Measurements from ENCODE around the gene DMC1. TPM values are rescaled to one million over a fixed set of nuclear protein-coding genes. Genes with fewer than 3 reads are reported as not detected.
"Not testable (repeated sequence)": the region's sequence is repeated elsewhere in the genome, so short reads cannot be mapped to it uniquely, and the experiment has no call there.

Gene DMC1
- total RNA-seq, 1 donor: 3.3 TPM

DNA sequence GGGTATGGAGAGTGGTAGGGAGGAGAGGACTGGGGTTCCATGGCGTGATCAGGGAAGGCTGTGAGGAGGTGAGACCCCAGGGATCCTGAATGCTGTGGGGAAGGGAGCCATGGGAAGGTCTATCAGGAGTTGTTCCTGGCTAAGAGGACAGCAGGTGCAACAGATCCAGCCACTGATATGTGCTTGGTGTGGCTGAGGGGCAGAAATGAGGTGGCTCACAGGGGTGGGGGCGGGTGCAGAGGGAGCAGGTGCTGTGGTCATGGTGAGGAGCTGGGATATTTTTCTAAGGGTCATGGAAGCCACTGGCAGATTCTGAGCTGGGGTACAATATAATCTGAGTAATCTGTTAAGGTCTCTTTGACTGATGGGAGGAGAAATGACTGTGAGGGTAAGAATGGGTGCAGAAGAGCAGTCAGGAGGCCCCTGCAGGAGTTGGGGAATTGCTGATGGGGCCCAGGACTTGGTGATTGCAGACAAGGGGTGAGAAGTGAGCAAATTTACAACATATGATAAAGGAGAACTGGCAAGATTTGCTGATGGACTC is 31.3 kb upstream of the DMC1 start:
- H3K27me3 ChIP-seq (ENCODE audit: insufficient read depth, low read length): no peaks in the 10 kb centered on the region
- no peaks in the 10 kb centered on the region for H3K79me2 ChIP-seq (ENCODE audit: insufficient read depth, low read length)
- DNase-seq (ENCODE audit: insufficient read length, low spot score, missing footprints): no peak
- H3K4me1 ChIP-seq (ENCODE audit: insufficient read depth, low read length): peaks cover 5% of the 10 kb centered on the region
- no peaks in the 10 kb centered on the region for H3K9me3 ChIP-seq (ENCODE audit: low read depth, low read length)
- no peaks in the 10 kb centered on the region for H4K20me1 ChIP-seq (ENCODE audit: insufficient read depth, low read length)
- no peak overlapping the region for H2AFZ ChIP-seq (ENCODE audit: low read length)
- H3K4me2 ChIP-seq (ENCODE audit: insufficient read depth, low read length): no peak overlapping the region
- no peaks in the 10 kb centered on the region for H3K36me3 ChIP-seq (ENCODE audit: insufficient read depth, low read length)
- H3K4me3 ChIP-seq (ENCODE audit: insufficient read depth, low read length): no peak overlapping the region
- no peak overlapping the region for H3K27ac ChIP-seq (ENCODE audit: low read depth, low read length)
- TF ChIP-seq, protein P1, sequence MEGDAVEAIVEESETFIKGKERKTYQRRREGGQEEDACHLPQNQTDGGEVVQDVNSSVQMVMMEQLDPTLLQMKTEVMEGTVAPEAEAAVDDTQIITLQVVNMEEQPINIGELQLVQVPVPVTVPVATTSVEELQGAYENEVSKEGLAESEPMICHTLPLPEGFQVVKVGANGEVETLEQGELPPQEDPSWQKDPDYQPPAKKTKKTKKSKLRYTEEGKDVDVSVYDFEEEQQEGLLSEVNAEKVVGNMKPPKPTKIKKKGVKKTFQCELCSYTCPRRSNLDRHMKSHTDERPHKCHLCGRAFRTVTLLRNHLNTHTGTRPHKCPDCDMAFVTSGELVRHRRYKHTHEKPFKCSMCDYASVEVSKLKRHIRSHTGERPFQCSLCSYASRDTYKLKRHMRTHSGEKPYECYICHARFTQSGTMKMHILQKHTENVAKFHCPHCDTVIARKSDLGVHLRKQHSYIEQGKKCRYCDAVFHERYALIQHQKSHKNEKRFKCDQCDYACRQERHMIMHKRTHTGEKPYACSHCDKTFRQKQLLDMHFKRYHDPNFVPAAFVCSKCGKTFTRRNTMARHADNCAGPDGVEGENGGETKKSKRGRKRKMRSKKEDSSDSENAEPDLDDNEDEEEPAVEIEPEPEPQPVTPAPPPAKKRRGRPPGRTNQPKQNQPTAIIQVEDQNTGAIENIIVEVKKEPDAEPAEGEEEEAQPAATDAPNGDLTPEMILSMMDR (IDR thresholded peaks at IDR 0.05; ENCODE audit: extremely low read depth, low read depth, low read length): no peak

DNA sequence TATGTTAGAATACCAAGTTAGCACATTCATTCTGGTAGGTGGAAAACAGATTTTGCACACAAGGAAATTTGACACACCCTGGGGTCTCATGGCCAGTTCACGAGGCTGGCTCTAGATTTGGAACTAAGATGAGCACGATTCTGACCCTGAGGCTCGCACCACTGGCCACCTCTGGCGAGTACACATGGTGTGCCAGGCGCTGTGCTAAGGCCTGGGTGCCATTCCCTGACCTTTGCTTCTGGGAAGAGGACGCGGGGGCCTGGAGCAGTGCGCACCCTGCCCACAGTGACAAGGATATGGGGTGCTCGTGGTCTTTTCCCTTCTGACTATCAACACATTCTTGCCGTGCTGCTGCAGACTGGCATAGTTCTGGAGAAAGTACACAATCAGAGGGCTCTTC is 29.5 kb upstream of the DMC1 start:
- TF ChIP-seq, protein P1 (IDR thresholded peaks at IDR 0.05; ENCODE audit: extremely low read depth, low read depth, low read length): no peak
- Histone ChIP-seq H3K9me3 (ENCODE audit: low read depth, low read length) (no peaks in the 10 kb centered on the region), H3K27me3 (ENCODE audit: insufficient read depth, low read length) (no peaks in the 10 kb centered on the region), H3K27ac (ENCODE audit: low read depth, low read length) (no peak overlapping the region), H4K20me1 (ENCODE audit: insufficient read depth, low read length) (no peaks in the 10 kb centered on the region), H3K4me3 (ENCODE audit: insufficient read depth, low read length) (no peak overlapping the region), H3K4me2 (ENCODE audit: insufficient read depth, low read length) (no peak overlapping the region), H3K36me3 (ENCODE audit: insufficient read depth, low read length) (no peaks in the 10 kb centered on the region), H2AFZ (ENCODE audit: low read length) (no peak overlapping the region), H3K4me1 (ENCODE audit: insufficient read depth, low read length) (no peaks in the 10 kb centered on the region), H3K79me2 (ENCODE audit: insufficient read depth, low read length) (no peaks in the 10 kb centered on the region)
- no peak for DNase-seq (ENCODE audit: insufficient read length, low spot score, missing footprints)

DNA sequence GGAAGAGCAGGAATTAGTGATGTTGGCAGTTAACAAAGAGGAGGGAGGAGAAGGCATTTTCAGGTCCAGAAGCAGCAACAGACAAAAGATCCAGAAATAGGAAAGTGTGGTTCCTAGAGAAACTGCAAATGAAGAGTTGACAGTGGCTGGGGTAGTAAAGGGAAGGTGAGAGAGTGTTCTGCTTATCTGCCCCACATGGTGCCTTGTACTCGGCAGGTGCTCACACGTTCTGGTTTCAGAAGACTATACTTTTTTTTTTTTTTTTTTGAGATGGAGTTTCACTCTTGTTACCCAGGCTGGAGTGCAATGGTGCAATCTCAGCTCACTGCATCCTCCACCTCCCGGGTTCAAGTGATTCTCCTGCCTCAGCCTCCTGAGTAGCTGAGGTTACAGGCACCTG is 12.9 kb upstream of the DMC1 start:
- not testable (repeated sequence) for H4K20me1 ChIP-seq (ENCODE audit: insufficient read depth, low read length); H2AFZ ChIP-seq (ENCODE audit: low read length); H3K27me3 ChIP-seq (ENCODE audit: insufficient read depth, low read length); H3K27ac ChIP-seq (ENCODE audit: low read depth, low read length); DNase-seq (ENCODE audit: insufficient read length, low spot score, missing footprints); H3K4me3 ChIP-seq (ENCODE audit: insufficient read depth, low read length); H3K79me2 ChIP-seq (ENCODE audit: insufficient read depth, low read length); H3K36me3 ChIP-seq (ENCODE audit: insufficient read depth, low read length); H3K4me1 ChIP-seq (ENCODE audit: insufficient read depth, low read length); H3K9me3 ChIP-seq (ENCODE audit: low read depth, low read length); H3K4me2 ChIP-seq (ENCODE audit: insufficient read depth, low read length)

DNA sequence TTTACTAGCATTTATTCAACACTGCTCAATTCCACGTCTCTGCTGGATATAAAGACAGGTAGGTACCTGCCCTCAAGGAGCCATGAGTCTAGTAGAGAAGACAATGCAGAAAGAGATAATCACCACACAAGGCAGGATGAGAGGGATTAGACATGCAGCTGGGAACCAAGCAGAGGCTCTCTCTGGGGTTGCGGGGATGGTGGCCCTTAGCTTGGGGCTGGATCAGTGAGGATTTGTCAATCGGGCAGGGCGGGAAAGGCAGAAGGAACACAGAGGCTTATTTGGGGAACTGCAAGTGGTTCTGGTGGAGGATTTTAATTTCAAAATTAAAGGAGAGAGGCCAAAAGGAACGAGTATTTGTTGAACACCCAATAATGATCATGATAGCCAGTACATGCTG is 8.5 kb upstream of the DMC1 start:
- Histone ChIP-seq H3K36me3 (ENCODE audit: insufficient read depth, low read length) (no peaks in the 10 kb centered on the region), H3K4me2 (ENCODE audit: insufficient read depth, low read length) (no peak overlapping the region), H3K4me1 (ENCODE audit: insufficient read depth, low read length) (no peaks in the 10 kb centered on the region), H3K27ac (ENCODE audit: low read depth, low read length) (no peak overlapping the region), H3K79me2 (ENCODE audit: insufficient read depth, low read length) (no peaks in the 10 kb centered on the region), H4K20me1 (ENCODE audit: insufficient read depth, low read length) (no peaks in the 10 kb centered on the region), H2AFZ (ENCODE audit: low read length) (no peak overlapping the region), H3K27me3 (ENCODE audit: insufficient read depth, low read length) (no peaks in the 10 kb centered on the region), H3K4me3 (ENCODE audit: insufficient read depth, low read length) (no peak overlapping the region), H3K9me3 (ENCODE audit: low read depth, low read length) (no peaks in the 10 kb centered on the region)
- TF ChIP-seq, protein P1 (IDR thresholded peaks at IDR 0.05; ENCODE audit: extremely low read depth, low read depth, low read length): no peak
- no peak for DNase-seq (ENCODE audit: insufficient read length, low spot score, missing footprints)

Measured in osteoblast (primary cell).